Lung (tissue), 12 donors: ENCODE results near the gene HK1. TPM values are rescaled to one million over a fixed set of nuclear protein-coding genes. Genes with fewer than 3 reads are reported as not detected.
"Not testable (repeated sequence)": the region's sequence is repeated elsewhere in the genome, so short reads cannot be mapped to it uniquely, and the experiment has no call there.

Experiments used
- ATAC-seq: fragments of 200-7000 bp; cut with Tn5 transposase; one replicate; pipeline ENCODE4 v1.9.1; 2020; ENCODE audit warnings: moderate number of reproducible peaks; ENCODE audit not compliant: insufficient read depth, low FRiP score
- DNase-seq, 3 donors: peaks; one replicate each; pipeline ENCODE4 v3.0.0-alpha.2; 2013 to 2017
- H3K27ac ChIP-seq, 2 donors: one replicate each; pipeline ENCODE4 v1.5.1; 2013; ENCODE audit warnings: mild to moderate bottlenecking in 2 of 2, moderate library complexity in 2 of 2, control low read depth in 1 of 2, inconsistent platforms in 1 of 2, low read depth in 1 of 2, low read length in 1 of 2
- H3K27me3 ChIP-seq, 3 donors: one replicate each; pipeline ENCODE4 v1.5.1; 2013; ENCODE audit warnings: low read length in 2 of 3; ENCODE audit not compliant: control insufficient read depth in 3 of 3, insufficient read depth in 3 of 3
- H3K36me3 ChIP-seq, 4 donors: one replicate each; pipeline ENCODE4 v1.5.1; 2013; ENCODE audit warnings: low read length in 4 of 4, mild to moderate bottlenecking in 1 of 4, moderate library complexity in 1 of 4; ENCODE audit not compliant: control insufficient read depth in 4 of 4, insufficient read depth in 4 of 4
- H3K4me1 ChIP-seq, 5 donors: one replicate each; pipeline ENCODE4 v1.5.1; 2013; ENCODE audit warnings: low read length in 5 of 5, mild to moderate bottlenecking in 2 of 5, moderate library complexity in 1 of 5; ENCODE audit not compliant: control insufficient read depth in 5 of 5, insufficient read depth in 5 of 5
- H3K4me3 ChIP-seq: one replicate; pipeline ENCODE4 v1.5.1; 2013; ENCODE audit warnings: mild to moderate bottlenecking, control low read depth, moderate library complexity
- H3K9ac ChIP-seq, 2 donors: one replicate each; pipeline ENCODE4 v1.5.1; 2013; ENCODE audit warnings: low read length in 2 of 2, control low read depth in 1 of 2; ENCODE audit not compliant: insufficient read depth in 1 of 2
- H3K9me3 ChIP-seq, 4 donors: one replicate each; pipeline ENCODE4 v1.5.1; 2013; ENCODE audit warnings: low read length in 3 of 4, mild to moderate bottlenecking in 1 of 4, moderate library complexity in 1 of 4; ENCODE audit not compliant: control insufficient read depth in 4 of 4, insufficient read depth in 3 of 4
- WGBS, 2 donors: extraction: QIAGEN DNeasy Blood & Tissue Kit; methylation state at CpG; one replicate each; pipeline ENCODE4 v1.1.7; 2013; 5-methylcytosine and 5-hydroxymethylcytosine counted together
- polyA plus RNA-seq, 2 donors: library from polyadenylated mRNA; stranded (reverse); fragments of 200-250 nt; gene quantifications; one replicate each; pipeline ENCODE4 v1.2.1, GENCODE V29; 2013
- total RNA-seq, 2 donors: library from RNA; depleted of rRNA in 1 of 2; stranded (reverse); fragments of >200 nt in 1 of 2; gene quantifications; one replicate each; pipeline ENCODE4 v1.2.1, GENCODE V29; 2014 to 2021
- TF ChIP-seq, protein P1 (sequence below): IDR thresholded peaks from 2 replicates; pipeline ENCODE4 v1.5.1; 2012; ENCODE audit warnings: mild to moderate bottlenecking; ENCODE audit errors: control extremely low read depth, extremely low read depth
- donor health status: control.
- donor health status: control.
- donor health status: Bipolar disorder and iron deficiency.
- donor health status: healthy.
- donor health status: DM: yes; HTN: yes; CAD: no.

HK1 gene
- total and polyA plus RNA-seq, 4 donors = 33.6 to 120 (median 78.0) TPM

DNA sequence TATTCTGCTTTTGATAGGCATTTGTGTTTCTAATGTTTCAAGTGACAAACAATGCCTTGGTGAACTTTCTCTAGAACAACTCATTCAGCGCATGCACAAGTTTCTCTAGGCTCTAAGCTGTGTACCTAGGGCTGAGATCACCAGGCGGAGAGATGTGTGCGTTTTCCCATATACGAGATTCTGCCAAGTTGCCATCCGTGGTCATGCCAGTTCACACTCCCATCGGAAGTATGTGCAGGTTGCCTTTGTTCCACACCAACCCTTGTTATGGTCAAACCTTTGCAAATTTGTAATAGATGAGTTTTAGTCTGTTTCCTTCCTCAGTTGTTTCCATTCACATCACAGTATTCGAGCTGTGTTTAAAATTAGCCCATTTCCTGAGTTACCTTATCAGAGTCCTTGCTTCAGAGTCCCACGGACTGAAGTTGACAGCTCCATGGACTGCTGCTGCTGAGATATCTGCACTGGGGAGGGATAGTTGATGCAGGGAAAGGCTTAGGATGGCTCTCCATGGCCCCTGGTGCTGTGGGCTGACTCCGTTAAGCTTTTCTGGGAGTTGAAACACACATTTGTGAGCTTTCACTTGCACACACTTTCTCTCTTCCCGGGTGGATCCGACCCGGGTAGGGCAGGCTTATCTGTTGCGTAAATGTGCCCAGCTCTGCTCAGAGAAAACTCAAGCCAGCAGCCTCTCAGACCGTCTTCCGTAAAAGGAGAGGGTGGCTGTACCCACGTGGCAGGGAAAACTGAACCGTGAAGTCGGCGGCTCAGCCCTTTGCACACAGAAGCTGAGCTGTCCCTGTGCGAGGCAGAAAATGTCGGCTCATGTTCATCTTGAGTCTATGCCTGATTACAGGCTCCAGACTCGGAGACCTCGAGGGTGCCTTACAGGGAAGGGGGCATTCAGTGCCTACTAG is 49.4 kb downstream of the HK1 start:
- H3K27ac ChIP-seq = peak overlapping the region; percentile 84 to 87
- no peaks in the 10 kb centered on the region for H3K9me3 ChIP-seq
- ATAC-seq = peak; percentile 84
- TF ChIP-seq, protein P1, sequence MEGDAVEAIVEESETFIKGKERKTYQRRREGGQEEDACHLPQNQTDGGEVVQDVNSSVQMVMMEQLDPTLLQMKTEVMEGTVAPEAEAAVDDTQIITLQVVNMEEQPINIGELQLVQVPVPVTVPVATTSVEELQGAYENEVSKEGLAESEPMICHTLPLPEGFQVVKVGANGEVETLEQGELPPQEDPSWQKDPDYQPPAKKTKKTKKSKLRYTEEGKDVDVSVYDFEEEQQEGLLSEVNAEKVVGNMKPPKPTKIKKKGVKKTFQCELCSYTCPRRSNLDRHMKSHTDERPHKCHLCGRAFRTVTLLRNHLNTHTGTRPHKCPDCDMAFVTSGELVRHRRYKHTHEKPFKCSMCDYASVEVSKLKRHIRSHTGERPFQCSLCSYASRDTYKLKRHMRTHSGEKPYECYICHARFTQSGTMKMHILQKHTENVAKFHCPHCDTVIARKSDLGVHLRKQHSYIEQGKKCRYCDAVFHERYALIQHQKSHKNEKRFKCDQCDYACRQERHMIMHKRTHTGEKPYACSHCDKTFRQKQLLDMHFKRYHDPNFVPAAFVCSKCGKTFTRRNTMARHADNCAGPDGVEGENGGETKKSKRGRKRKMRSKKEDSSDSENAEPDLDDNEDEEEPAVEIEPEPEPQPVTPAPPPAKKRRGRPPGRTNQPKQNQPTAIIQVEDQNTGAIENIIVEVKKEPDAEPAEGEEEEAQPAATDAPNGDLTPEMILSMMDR = no peak
- H3K4me3 ChIP-seq = no peak overlapping the region
- DNase-seq = peak in 2 of 3 donors; percentile 37 to 64
- peaks cover 0 to 2% (median under 1%) of the 10 kb centered on the region in 4 donors for H3K36me3 ChIP-seq
- H3K4me1 ChIP-seq = peaks cover 11 to 24% (median 16%) of the 10 kb centered on the region in 5 donors
- H3K27me3 ChIP-seq = no peaks in the 10 kb centered on the region
- 18 to 19% methylated on average over 23 of the region's 23 CpGs for WGBS, 2 donors
- peak overlapping the region in 1 of 2 donors; percentile 62 for H3K9ac ChIP-seq

- Histone ChIP-seq H3K27ac (peak overlapping the region; percentile 84 to 87), H3K9ac (peak overlapping the region in 1 of 2 donors; percentile 14), H3K9me3 (no peaks in the 10 kb centered on the region), H3K36me3 (peaks cover 0 to 2% (median under 1%) of the 10 kb centered on the region in 4 donors), H3K4me1 (peaks cover 15 to 27% (median 19%) of the 10 kb centered on the region in 5 donors), H3K4me3 (no peak overlapping the region), H3K27me3 (no peaks in the 10 kb centered on the region)
- TF ChIP-seq, protein P1 = no peak
- WGBS, 2 donors = 56 to 65% methylated on average over 8 of the region's 8 CpGs
- ATAC-seq = no peak
- no peak for DNase-seq
These were observed 50.1 kb downstream of the HK1 start for GRCh38 chr10:69328380-69328735.

DNA sequence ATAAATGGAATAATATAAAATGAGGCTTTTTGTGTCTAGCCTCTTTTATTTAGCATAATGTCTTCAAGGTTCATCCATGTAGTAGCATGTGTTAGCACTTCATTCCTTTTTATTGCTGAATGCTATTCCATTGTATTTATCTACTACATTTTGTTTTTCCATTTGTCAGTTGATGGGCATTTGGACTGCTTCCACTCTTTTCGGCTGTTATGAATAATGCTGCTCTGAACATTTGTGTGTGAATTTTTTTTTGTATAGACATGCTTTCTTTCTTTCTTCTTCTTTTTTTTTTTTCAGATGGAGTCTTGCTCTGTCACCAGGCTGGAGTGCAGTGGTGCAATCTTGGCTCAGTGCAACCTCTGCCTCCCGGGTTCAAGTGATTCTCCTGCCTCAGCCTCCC is 50.6 kb downstream of the HK1 start:
- ATAC-seq, DNase-seq, H3K4me3 ChIP-seq, H3K27me3 ChIP-seq, H3K9me3 ChIP-seq, H3K9ac ChIP-seq, H3K36me3 ChIP-seq: not testable (repeated sequence)
- Histone ChIP-seq H3K27ac (peak overlapping the region in 1 of 2 donors; percentile 87), H3K4me1 (peaks cover 15 to 27% (median 23%) of the 10 kb centered on the region in 5 donors)
- 57 to 63% methylated on average over 2 of the region's 2 CpGs for WGBS, 2 donors

DNA sequence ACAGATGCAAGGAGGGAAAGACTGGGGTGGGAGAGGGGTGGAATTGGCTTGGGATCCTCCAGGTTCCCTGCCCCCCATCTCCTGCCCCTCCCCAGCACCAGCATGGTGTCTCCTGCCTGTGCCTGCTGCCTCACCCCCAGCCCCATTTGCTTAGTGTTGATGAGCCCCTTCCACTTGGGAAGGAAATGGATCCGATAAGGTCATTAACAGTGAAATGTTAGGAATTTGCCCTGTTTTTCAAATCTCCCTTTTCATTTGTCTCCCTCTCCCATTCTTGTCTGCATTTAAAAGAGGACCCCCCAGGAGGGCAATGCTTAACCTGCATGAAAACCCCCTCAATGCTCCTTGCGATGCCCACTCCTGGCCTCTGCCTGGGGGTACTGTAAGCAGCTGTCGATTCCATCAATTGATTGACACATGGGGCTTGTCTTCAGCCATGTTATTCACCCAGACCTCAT is 51.5 kb downstream of the HK1 start:
- peaks cover 15 to 35% (median 31%) of the 10 kb centered on the region in 5 donors for H3K4me1 ChIP-seq
- WGBS, 2 donors = 87 to 91% methylated on average over 3 of the region's 3 CpGs
- peaks cover 0 to 2% (median under 1%) of the 10 kb centered on the region in 4 donors for H3K36me3 ChIP-seq
- DNase-seq (no peak), ATAC-seq (no peak)
- H3K27me3 ChIP-seq = no peaks in the 10 kb centered on the region
- peak overlapping the region in 1 of 2 donors; percentile 25 for H3K27ac ChIP-seq
- no peak overlapping the region for H3K9ac ChIP-seq
- no peaks in the 10 kb centered on the region for H3K9me3 ChIP-seq
- TF ChIP-seq, protein P1 = no peak
- H3K4me3 ChIP-seq = no peak overlapping the region
